HG03135 (cell line): ENCODE results near the gene CFAP53.
A peak's percentile ranks its signal among the peaks of the same experiment; 100 is the strongest.
"Not testable (repeated sequence)": the region's sequence is repeated elsewhere in the genome, so short reads cannot be mapped to it uniquely, and the experiment has no call there.

Experiments
- ATAC-seq: cut with Tn5 transposase; IDR thresholded peaks from one replicate; pipeline ENCODE4 v1.9.1; 2021; ENCODE audit warnings: mild to moderate bottlenecking, moderate library complexity; ENCODE audit not compliant: unreplicated experiment

The CFAP53 gene

GRCh38 chr18:50273203-50274043, 7.1 kb upstream of the CFAP53 start:
- ATAC-seq, result no peak

- no peak for ATAC-seq
These were observed 6.3 kb upstream of the CFAP53 start for GRCh38 chr18:50272568-50272967.

GRCh38 chr18:50268022-50268747, 1.9 kb upstream of the CFAP53 start:
- peak; percentile 64 for ATAC-seq

GRCh38 chr18:50262977-50263376, 3.3 kb downstream of the CFAP53 start:
- ATAC-seq, result no peak

GRCh38 chr18:50250935-50251334, 15.4 kb downstream of the CFAP53 start:
- ATAC-seq, result no peak

- ATAC-seq, result no peak
These were observed 16.7 kb downstream of the CFAP53 start for GRCh38 chr18:50249576-50249975.

- no peak for ATAC-seq
These were observed 18.7 kb downstream of the CFAP53 start for GRCh38 chr18:50247561-50247960.

- not testable (repeated sequence) for ATAC-seq
These were observed 24.5 kb downstream of the CFAP53 start for GRCh38 chr18:50241768-50242167.

- no peak for ATAC-seq
These were observed 26.2 kb downstream of the CFAP53 start for GRCh38 chr18:50240080-50240563.

GRCh38 chr18:50232419-50232818, 33.9 kb downstream of the CFAP53 start:
- no peak for ATAC-seq

- ATAC-seq, result no peak
These were observed 34.7 kb downstream of the CFAP53 start for GRCh38 chr18:50231621-50232020.

- ATAC-seq, result not testable (repeated sequence)
These were observed 46.0 kb downstream of the CFAP53 start for GRCh38 chr18:50220249-50220648.

- no peak for ATAC-seq
These were observed 47.7 kb downstream of the CFAP53 start for GRCh38 chr18:50218432-50219197.

- ATAC-seq, result no peak
These were observed 57.0 kb downstream of the CFAP53 start for GRCh38 chr18:50209311-50209710.

- no peak for ATAC-seq
These were observed 58.6 kb downstream of the CFAP53 start for GRCh38 chr18:50207722-50208121.

- ATAC-seq, result no peak
These were observed 62.3 kb downstream of the CFAP53 start for GRCh38 chr18:50203801-50204604.

GRCh38 chr18:50201476-50202018, 64.7 kb downstream of the CFAP53 start:
- ATAC-seq, result no peak

GRCh38 chr18:50199921-50200320, 66.4 kb downstream of the CFAP53 start:
- ATAC-seq, result no peak

- ATAC-seq, result no peak
These were observed 66.9 kb downstream of the CFAP53 start for GRCh38 chr18:50199346-50199855.

GRCh38 chr18:50196261-50196660, 70.0 kb downstream of the CFAP53 start:
- no peak for ATAC-seq
